H4 (cell line): Measurements from ENCODE around the gene PTDSS2. TPM values are rescaled to one million over a fixed set of nuclear protein-coding genes. Genes with fewer than 3 reads are reported as not detected.
A peak's percentile ranks its signal among the peaks of the same experiment; 100 is the strongest.
"Not testable (repeated sequence)": the region's sequence is repeated elsewhere in the genome, so short reads cannot be mapped to it uniquely, and the experiment has no call there.

Experiments used
- DNase-seq: peaks from one replicate; pipeline ENCODE4 v3.0.0-alpha.2; 2015; ENCODE audit warnings: low spot score
- total RNA-seq: library from RNA; depleted of rRNA; stranded (reverse); fragments of >200 nt; shearing (Covaris generic); gene quantifications from 2 replicates; pipeline ENCODE4 v1.2.3, GENCODE V29; 2014

The PTDSS2 gene
- total RNA-seq, 1 experiment from 2014 or later: 15.0 TPM

DNA sequence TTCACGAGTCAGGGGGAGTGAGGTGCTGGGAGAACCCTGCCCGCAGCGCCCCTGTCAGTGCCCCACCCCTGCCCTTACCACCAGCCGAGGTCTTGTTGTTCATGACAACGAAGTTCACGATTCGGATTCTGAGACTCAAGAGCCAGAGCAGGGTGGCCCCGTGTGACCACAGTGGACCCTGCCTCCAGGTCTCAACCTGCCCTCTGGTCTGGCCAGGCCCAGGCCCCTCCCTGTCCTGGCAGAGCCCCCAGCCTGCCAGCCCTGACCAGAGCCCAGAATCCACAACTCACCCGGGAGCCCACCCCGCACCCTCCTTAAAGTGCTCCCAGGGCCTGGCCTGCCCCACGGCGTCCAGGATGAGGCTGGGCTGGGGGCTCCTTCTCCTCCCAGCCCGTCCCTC is 18.2 kb upstream of the PTDSS2 start:
- no peak for DNase-seq

DNA sequence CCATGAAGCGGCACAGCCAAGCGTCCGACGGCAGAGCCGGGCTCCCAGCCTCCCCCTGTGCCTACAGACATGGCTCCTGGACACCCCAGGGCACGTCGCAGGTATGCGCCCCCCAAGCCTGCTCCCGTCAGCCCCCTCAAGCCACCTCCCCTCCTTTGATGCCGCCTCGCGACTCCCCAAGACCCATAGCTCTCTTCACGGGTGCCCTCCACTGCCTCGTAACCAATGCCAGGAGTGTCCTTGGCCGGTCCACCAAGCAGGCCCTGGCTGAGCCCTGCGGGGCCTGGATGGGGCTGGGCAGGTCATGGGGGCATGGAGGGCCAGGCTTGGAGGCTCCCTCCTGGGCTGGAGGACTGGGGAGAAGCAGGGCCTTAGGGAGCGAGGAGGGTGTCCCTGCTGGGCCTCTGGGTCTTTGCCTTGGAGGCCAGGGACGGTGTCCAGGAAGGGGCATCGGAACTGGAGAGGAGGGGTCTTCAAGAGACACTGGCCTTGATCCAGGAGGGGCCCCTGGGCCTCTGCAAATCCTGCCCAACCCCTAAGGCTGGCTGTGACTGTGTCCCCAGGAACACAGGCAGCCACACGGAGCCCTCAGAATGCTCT is 17.5 kb upstream of the PTDSS2 start:
- no peak for DNase-seq

DNA sequence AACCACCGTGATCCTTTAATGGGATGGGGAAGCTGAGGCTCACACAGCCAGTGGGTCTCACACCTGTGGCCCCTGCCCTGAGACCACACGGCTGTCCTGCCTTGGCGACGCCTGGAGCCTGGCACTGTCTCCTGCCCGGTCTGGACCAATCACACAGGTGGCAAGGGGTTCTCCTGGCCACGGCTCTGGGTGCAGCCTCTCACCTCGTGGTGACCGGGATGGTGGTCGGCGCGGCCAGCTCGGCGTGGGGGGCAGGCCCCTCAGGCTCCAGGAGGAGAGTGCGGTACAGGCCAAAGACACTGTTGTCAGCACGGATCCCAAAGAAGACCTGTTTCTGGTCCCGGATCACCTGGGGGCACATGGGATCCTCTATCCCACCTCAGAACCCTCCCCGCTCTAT is 17.0 kb upstream of the PTDSS2 start:
- no peak for DNase-seq

DNA sequence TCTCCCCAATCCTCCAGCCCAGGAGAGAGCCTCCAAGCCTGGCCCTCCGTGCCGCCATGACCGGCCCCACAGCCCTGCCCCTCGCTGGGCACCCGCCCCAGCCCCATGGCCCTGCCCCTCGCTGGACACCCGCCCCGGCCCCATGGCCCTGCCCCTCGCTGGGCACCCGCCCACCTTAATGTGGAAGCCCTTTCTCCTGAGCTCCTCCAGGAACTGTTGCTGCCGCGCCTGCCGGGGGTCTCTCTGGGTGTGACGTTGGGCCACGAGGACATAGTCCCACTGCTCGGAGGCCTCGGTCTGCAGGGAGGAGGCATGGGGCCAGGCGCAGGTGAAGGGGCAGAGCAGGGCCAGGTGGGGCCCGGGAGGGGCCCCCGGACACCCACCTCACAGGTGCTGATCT is 16.4 kb upstream of the PTDSS2 start:
- DNase-seq: no peak

DNA sequence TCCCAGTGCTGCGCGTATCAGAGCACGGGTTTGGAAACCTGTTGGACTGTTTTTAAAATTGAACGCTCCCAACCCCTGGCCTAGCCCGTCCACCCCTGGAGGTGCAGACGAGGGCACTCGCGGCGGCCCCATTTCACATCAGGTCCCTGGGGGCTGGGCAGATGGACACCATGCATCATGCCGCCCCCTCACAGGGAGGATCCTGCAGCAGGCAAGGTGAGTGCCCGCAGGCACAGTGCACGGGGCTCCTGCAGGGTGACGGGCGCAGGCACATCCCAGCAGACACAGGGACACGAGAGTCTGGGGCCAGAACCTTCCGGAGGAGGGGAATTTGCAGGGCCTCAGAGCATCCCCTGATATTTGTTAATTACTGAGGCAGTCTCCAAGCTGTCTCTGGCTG is 15.6 kb upstream of the PTDSS2 start:
- no peak for DNase-seq

DNA sequence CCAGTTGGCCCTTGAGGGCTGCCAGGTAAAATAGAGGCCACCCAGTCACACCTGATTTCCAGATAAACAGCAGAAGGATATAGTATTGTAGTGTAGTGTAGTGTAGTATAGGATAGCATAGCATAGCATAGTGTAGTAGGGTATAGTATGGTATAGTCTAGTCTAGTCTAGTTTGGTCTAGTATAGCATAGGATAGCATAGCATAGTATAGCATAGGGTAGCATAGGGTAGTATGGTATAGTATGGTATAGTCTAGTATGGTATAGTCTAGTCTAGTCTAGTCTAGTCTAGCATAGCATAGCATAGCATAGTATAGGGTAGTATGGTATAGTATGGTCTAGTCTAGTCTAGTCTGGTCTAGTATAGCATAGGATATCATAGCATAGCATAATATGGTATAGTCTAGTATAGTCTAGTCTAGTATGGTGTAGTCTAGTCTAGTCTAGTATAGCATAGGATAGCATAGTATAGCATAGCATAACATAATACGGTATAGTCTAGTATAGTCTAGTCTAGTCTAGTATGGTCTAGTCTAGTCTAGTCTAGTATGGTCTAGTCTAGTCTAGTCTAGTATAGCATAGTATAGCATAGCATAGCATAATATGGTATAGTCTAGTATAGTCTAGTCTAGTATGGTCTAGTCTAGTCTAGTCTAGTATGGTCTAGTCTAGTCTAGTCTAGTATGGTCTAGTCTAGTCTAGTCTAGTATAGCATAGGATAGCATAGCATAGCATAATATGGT is 14.9 kb upstream of the PTDSS2 start:
- DNase-seq: not testable (repeated sequence)

DNA sequence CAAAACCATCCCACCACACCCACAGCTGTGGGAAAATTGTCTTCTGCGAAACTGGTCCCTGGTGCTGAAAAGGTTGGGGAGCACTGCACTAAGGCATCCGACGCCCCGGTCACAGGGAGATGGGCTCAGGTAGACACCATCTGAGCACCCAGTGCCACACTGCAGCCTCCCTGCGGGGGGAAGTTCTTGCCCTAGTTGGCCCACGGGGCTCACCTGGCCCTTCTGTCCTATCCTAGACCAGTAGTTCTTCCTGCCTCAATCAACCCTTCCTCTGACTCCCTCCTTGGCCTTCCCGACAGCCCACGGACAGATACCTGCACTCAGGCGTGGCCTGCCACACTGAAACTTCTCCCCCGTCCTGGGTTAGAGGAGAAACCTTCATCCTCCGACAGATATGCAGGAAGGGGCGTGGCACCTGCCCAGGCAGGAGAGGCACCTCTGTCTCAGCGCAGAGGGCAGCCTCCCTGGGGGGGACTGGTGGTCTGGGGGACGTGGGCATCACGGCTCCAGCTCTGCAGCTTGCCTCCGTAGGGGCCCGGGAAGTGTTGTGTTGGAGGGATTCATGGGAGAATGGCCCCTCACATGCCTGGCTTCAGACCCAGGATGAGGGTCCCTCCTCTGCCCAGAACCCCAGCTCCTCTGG is 12.7 kb upstream of the PTDSS2 start:
- no peak for DNase-seq

DNA sequence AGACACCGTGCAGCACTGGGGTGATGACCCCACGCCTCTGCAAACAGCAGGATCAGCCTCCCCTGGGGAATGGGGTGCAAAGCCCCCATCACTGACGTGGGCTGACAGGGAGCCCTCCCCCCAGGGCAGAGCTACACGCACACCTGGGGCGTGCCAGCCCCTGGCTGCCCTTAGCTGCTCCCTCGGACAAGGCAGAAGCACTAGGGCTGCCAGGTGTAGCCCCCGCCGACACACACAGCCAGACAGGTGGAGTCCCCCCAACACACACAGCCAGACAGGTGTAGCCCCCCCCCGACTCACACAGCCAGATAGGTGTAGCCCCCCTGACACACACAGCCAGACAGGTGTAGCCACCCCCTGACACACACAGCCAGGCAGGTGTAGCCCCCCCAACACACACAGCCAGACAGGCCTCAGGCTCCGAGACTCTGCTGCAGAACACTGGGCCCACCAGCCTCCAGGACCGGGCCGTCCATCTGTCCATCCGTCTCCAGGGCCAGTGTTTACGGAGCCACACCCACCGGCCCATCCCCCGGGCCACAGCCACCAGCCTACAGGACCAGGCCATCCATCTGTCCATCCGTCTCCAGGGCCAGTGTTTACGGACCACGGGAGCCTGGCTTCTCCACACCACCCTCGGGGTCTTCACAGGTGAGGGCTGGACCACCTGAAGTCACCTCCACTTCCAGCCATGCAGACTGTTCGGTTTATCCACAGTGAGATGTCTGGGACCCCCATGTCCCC is 11.8 kb upstream of the PTDSS2 start:
- DNase-seq: no peak

DNA sequence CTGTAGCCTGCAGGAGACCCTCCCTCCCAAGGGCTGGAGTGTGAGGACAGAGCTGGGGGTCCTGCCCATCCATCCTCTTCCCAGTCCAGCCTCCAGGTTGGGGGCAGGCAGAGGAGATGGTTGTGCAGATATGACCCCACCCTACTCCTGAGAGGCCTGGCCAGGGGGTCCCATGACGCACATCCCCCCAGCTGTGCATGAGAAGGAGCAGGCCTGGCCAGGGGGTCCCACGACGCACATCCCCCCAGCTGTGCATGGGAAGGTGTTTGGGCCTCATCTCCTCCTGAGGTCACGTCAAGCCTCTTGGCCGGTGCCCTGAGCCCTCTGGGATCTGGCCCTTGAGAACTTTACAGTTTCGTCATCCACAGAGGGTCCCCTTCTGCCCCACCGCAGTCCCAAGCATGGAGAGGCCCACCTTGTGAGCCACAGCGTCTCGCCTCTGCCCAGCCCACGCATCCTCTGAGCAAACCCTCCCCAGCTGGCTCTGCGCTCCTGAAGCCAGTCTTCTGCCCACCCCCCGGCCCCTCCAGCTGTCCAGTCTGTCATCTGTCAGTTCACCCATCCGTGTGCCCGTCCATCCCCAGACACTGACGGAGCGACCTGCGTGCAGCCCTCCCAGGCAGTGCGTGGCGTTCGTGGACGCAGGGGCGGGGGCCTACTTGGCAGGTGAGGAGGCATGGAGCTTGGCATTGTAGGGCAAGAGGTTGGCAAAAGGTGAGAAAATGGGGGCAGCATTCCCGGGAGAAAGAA is 10.6 kb upstream of the PTDSS2 start:
- DNase-seq: no peak

DNA sequence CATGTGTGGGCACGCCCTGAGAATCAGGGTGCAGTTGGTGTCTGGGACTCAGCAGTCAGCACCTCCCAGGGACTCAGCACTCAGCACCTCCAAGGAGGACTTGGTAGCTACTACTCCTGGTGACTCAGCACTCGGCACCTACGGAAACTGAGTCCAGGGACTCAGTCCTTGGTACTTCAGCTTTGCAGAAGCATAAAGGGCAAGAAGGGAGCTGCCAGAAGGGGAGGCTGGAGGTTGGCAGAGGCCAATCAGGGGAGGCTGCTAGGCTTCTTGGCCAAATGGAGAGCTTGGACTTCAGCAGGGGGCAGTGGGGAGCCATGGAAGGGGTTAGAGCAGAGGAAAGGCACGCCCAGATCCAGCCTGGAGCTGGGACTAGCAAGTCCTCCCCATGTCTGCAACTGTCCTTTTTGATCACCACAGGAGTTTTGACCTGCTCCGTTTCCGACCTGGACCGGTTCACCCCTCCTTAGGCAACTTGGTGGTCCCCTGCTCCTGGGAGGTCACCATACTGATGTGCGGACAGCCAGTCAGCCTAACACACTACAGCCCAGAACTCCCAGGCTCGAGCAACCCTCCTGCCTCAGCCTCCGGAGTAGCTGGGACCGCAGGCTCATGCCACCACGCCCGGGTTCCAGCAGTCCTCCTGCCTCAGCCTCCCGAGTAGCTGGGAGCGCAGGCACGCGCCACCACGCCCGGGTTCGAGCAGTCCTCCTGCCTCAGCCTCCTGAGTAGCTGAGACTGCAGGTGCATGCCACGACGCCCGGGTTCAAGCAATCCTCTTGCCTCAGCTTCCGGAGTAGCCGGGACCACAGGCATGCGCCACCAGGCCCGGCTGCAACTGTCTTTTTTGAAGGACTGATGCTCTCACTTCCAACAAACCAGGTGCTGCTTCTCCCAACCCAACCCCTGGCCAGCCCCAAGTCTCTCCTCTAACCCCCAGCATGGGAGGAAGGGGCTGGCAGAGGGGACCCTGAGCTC is 9.7 kb upstream of the PTDSS2 start:
- no peak for DNase-seq

DNA sequence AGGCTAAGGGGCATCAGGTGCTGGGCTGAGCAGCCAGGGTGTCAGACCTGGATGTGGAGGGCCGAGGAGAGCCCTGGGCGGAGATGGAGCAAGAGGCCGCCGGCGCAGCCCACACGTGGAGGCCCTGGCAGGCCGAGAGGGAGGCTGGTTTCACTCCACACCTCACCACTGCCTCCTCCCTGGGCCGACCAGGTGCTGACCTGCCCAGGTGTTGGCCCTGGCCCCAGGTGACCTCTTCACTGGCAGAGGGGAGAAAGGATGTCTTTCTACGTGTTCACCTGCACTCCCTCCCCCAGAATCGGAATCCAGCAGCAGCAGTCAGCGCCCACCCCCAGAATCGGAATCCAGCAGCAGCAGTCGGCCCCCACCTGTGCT is 9.0 kb upstream of the PTDSS2 start:
- no peak for DNase-seq

DNA sequence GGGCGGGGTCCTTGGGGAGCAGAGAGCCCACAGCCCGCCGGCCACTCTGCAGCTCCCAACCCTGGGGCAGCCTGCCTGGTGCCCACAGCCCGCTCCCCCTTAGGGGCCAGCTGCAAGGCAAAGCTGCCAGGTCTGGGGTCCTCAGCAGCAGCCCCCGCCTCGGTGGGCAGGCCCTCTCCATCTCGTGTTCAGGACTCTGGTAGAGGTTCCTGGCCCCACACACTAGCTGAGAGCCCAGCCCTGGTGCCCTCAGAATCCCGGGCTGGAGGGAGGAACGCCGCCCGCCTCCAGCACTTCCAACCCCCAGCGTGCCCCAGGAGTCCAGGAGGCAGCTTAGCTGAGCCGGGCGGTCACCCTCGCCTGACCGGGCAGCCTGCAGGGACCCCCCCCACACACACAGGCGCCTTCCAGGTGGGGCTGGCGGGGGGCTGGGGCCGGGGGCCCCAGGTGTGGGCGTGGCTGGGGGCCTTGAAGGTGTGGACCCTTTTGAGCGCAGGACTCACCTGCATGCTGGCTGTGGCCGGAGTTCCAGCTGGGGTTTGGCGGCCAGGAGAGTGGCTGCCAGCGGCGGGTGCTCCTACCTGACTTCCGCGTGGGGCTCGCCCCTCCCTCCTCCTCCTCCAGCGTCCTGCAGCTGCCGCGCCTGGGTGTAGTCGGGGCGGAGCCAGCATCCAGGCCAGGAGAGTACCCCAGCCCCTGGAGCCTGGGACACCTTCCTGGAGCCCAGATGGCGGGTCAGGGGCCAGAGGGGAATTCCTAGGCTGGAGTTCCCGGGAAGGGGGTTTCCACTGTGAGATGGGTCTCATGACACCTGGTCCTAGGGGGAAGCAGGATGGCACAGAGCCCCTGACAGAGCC is 8.4 kb upstream of the PTDSS2 start, which contains the start of gene ANO9:
TSS of gene ANO9 (minus strand) at position 594 of the 857 bp plus-strand sequence. CDS start at position 509, 85 bp downstream.
- DNase-seq: no peak

DNA sequence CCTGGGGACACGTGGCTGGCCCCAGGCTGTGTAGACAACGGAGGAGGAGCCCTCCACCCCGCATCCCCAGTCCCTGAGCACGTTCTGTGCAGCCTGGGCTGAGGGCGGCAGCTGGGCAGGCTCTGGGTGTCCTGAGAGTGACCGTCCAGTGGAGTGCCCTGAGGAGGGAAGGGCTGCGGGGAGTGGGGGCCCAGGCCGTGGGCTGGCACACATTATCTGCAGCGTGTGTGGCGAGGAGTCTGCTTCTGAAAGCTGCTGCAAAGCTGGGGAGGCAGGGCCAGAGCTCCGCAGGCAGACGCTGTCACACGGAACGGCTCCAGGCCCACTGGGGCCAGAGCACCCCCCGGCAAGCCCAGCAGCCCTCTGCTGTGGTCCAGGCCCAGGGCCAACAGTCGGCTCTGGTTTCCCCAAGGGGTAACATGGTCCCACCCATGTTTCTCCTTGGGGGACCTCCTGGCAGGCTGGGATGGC is 7.4 kb upstream of the PTDSS2 start:
- DNase-seq: no peak

DNA sequence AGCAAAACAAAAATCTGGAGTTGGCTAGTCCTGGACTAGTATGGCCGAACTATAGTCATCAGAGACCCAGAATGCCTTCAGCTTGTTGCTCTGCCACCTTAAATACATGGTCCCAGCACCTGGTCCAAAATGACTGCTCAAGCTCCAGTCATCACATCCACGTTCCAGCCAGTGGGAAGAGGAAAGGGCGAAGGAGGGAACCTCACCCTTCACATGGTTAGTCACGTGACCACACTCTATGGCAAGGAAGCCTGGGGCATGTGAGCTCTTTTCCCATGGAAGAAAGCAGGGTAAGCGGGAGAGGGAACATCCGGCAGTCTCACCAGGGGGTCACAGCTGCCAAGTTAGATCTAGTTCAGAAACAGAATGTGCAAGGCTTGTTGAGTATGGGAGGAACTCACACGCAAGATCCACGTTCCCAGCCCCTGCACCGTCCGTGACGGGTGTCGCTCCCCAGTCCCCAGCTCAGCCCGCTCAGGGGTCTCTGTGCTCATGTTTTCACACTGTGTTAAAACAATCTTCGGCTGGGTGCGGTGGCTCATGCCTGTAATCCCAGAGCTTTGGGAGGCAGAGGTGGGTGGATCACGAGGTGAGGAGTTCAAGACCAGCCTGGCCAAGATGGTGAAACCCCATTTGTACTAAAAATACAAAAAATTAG is 6.4 kb upstream of the PTDSS2 start:
- peak; percentile 55 for DNase-seq

DNA sequence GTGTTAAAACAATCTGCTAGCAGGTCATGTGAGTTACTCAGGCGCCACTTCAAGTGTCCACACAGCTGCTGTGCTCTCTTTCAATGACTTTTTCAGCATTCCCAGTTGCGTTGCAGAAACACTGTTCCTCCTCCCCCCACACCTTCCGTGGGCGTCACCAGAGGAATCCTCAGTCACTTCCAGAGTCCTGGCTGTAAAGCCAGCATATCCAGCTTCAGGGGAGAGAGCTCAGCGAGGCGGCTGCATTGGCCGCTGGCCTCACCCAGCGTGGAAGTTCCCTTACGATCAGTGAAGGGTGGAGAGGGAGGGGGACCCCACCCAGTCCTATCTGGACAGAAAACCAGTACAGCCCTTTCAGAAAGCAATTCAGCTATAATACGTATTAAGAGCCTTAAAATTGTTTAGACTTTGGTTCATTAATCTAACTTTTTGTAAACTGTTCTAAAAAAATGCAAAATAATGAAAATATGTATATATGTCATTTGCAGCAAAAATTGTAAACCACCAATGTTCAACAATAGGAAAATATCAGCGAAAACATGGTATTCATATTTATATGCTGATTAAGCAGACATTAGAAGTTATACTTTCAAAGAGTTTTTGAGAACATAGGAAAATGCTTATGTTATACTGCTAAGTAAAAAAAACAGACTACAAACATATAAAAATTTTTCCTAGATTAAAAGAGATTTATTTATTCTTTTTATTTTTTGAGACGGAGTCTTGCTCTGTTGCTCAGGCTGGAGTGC is 5.5 kb upstream of the PTDSS2 start:
- no peak for DNase-seq

DNA sequence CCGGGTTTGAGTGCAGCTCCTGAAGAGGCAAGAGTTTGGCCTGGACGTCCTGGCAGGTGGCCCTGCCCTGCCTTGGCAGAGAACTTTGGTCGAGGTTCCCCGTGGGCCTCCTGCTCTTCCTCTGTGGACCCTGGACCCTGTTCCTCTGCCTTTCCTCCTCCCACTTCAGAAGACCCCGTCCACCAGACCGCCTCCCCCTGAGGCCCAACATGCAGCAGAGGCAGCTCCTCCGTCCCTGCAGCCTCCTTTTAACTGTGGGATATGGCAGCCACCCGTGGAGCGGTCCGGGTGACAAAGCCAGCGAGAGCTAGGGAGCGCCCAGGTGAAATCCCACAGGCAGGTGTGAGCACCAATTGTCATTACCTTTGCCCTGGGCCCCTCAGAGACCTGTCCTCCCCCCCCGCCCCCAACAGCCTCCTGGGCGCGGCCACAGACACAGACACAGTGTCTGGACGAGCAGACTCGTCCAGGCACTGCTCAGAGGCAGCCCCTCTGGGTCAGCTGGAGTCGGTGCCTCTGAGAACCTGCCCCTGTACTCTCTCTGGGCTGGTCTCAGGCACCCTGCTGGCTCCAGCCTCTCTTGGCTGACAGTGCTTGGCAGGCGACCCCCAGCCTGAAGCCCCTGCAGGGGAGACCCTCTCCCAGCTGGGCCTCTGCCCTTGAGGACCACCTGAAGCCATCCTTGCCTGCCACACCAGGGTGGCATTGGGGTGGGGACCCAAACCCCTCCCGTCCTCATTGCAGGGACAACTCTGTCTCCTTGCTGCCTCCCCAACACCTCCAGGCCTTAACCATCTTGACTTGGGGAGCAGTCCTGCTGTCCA is 4.1 kb upstream of the PTDSS2 start:
- DNase-seq: no peak

DNA sequence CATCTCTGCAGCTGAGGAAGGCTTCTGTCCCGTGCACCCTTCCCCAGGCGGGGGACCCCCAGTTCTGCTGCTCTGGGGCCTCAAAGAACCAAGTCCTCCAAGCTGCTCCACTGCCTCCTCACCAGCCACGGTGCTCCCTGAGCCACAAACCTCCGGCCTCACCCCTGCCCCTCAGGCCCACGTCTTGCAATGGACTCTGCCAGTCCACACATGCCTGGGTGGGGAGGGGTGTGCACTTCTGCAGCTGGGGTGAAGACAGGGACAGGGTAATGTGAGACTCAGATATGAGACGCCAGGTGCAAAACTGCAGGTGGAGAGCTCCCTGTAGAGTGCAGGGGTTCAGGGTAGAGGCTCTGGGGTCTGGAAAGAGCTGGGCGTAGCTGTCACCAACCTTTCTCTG is 3.2 kb upstream of the PTDSS2 start:
- no peak for DNase-seq
